ENCODE data around the gene SF3B1. TPM values are rescaled to one million over a fixed set of nuclear protein-coding genes. Genes with fewer than 3 reads are reported as not detected.

Gene SF3B1
- polyA plus RNA-seq, 1 donor (not counting 4 experiments of a cell fraction or from before 2014, with no cell fraction given), result 322 TPM

DNA sequence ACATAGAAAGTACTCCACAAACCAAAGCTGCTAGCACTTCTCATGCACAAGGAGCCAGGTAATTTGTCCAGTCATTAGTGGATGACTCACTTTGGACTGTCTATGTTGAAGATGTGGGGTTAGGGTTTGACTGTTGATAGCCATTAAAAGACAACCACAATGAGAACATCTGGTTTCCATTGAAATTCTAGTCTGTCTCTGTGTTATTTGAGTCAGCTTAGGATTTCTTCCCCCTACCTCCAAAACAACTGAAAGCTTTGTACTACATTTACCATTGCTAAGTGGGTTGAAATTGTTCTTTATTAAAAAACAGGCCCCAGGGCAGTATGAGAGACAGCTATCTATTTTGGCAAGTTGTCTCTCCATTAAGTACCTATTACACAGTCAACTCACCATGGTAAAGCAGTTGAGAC, 74.1 kb downstream of the SF3B1 start:
- no peaks in the 10 kb centered on the region for H3K79me2 ChIP-seq (ENCODE audit: control insufficient read depth, insufficient read depth, low read length)
- H3K27me3 ChIP-seq (ENCODE audit: control insufficient read depth, extremely low read depth, insufficient read depth, low read length), result no peaks in the 10 kb centered on the region
- H3K9me3 ChIP-seq (ENCODE audit: control insufficient read depth, low read depth, low read length), result no peaks in the 10 kb centered on the region
- H3K9ac ChIP-seq (ENCODE audit: control insufficient read depth, extremely low read depth, insufficient read depth, low read length), result no peak overlapping the region
- dilution Hi-C loops (cut with MboI; ENCODE audit: extremely low pct_ligation_motif_present, low sequenced_read_pairs), result loop anchor here (25.0 kb wide), 1 partner anchor 173 kb away; no protein-coding TSS in a partner anchor
- H3K4me3 ChIP-seq (ENCODE audit: control insufficient read depth in 2 of 3, extremely low read depth in 1 of 3, insufficient read depth in 2 of 3, low read depth in 1 of 3, low read length in 3 of 3), result no peak overlapping the region
- H4K20me1 ChIP-seq (ENCODE audit: control insufficient read depth, extremely low read depth, insufficient read depth, low read length), result no peaks in the 10 kb centered on the region
- H3K27ac ChIP-seq (ENCODE audit: control insufficient read depth, insufficient read depth, low read length), result no peak overlapping the region
- TF ChIP-seq CTCF (optimal IDR thresholded peaks at IDR 0.05 in 1 of 3, IDR thresholded peaks at IDR 0.05 in 1 of 3, conservative IDR thresholded peaks at IDR 0.05 in 1 of 3; ENCODE audit: extremely low read depth in 1 of 3, insufficient read depth in 2 of 3, low read length in 3 of 3), result no peak
- TF ChIP-seq EZH2 (IDR thresholded peaks at IDR 0.05; ENCODE audit: low read length), result no peak
- H3K9me1 ChIP-seq (ENCODE audit: control insufficient read depth, extremely low read depth, insufficient read depth, low read length), result no peaks in the 10 kb centered on the region
- peak; percentile 20 for FAIRE-seq
- no peaks in the 10 kb centered on the region for H3K4me1 ChIP-seq (ENCODE audit: control insufficient read depth, extremely low read depth, insufficient read depth, low read length)
- no peaks in the 10 kb centered on the region for H3K36me3 ChIP-seq (ENCODE audit: control insufficient read depth in 2 of 2, extremely low read depth in 1 of 2, insufficient read depth in 2 of 2, low read length in 2 of 2)
- no peak overlapping the region for H3K4me2 ChIP-seq (ENCODE audit: control insufficient read depth, extremely low read depth, insufficient read depth, low read depth, low read length)
- no peak for DNase-seq (ENCODE audit: low read depth, low spot score)
- H2AFZ ChIP-seq (ENCODE audit: control insufficient read depth, low read length), result no peak overlapping the region

GRCh38 chr2:197359859-197360258, 75.0 kb downstream of the SF3B1 start:
- Histone ChIP-seq H3K4me2 (ENCODE audit: control insufficient read depth, extremely low read depth, insufficient read depth, low read depth, low read length) (no peak overlapping the region), H2AFZ (ENCODE audit: control insufficient read depth, low read length) (no peak overlapping the region), H3K79me2 (ENCODE audit: control insufficient read depth, insufficient read depth, low read length) (no peaks in the 10 kb centered on the region), H4K20me1 (ENCODE audit: control insufficient read depth, extremely low read depth, insufficient read depth, low read length) (no peaks in the 10 kb centered on the region), H3K4me3 (ENCODE audit: control insufficient read depth in 2 of 3, extremely low read depth in 1 of 3, insufficient read depth in 2 of 3, low read depth in 1 of 3, low read length in 3 of 3) (no peak overlapping the region), H3K9ac (ENCODE audit: control insufficient read depth, extremely low read depth, insufficient read depth, low read length) (no peak overlapping the region), H3K27ac (ENCODE audit: control insufficient read depth, insufficient read depth, low read length) (no peak overlapping the region), H3K36me3 (ENCODE audit: control insufficient read depth in 2 of 2, extremely low read depth in 1 of 2, insufficient read depth in 2 of 2, low read length in 2 of 2) (no peaks in the 10 kb centered on the region), H3K27me3 (ENCODE audit: control insufficient read depth, extremely low read depth, insufficient read depth, low read length) (no peaks in the 10 kb centered on the region), H3K9me1 (ENCODE audit: control insufficient read depth, extremely low read depth, insufficient read depth, low read length) (no peaks in the 10 kb centered on the region), H3K4me1 (ENCODE audit: control insufficient read depth, extremely low read depth, insufficient read depth, low read length) (no peaks in the 10 kb centered on the region), H3K9me3 (ENCODE audit: control insufficient read depth, low read depth, low read length) (no peaks in the 10 kb centered on the region)
- TF ChIP-seq CTCF (optimal IDR thresholded peaks at IDR 0.05 in 1 of 3, IDR thresholded peaks at IDR 0.05 in 1 of 3, conservative IDR thresholded peaks at IDR 0.05 in 1 of 3; ENCODE audit: extremely low read depth in 1 of 3, insufficient read depth in 2 of 3, low read length in 3 of 3), result peak in 1 of 3 experiments; percentile 33
- TF ChIP-seq EZH2 (IDR thresholded peaks at IDR 0.05; ENCODE audit: low read length), result no peak
- dilution Hi-C loops (cut with MboI; ENCODE audit: extremely low pct_ligation_motif_present, low sequenced_read_pairs), result loop anchor here (25.0 kb wide), 1 partner anchor 173 kb away; no protein-coding TSS in a partner anchor
- FAIRE-seq, result no peak
- DNase-seq (ENCODE audit: low read depth, low spot score), result no peak
